Stimulated activated CD4-positive, alpha-beta T cell treated with anti-CD3 and anti-CD28 coated beads, TNF-alpha, amount 100 ng/mL, for 1 hour (primary cell): ENCODE results near the gene UBAP1.
"Not testable (repeated sequence)": the region's sequence is repeated elsewhere in the genome, so short reads cannot be mapped to it uniquely, and the experiment has no call there.

ENCODE experiments used
- DNase-seq, 3 donors: peaks; one replicate each; pipeline ENCODE4 v3.0.0-alpha.2; 2020; ENCODE audit warnings: low read depth in 3 of 3, low spot score in 1 of 3

The UBAP1 gene

DNA sequence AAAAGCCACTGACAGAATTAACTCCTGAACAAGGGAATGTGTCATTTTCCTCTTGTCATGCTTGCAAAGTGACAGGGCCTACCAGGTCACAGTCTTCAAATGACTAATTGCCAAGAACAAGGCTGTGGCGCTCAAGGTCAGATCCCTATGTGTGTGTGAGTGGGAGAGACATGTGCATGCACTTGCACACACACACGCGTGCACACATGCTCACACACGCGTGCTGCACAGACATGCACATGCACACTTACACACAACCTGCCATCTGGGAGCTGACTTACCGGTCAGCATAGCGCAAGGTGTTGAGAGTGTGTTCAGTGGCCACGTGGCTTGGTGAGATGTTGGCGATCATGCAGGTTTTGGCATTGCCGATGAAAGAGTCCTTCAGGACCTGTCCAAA is 80.5 kb downstream of the UBAP1 start:
- no peak for DNase-seq

GRCh38 chr9:34262971-34263370 is 84.1 kb downstream of the UBAP1 start:
- DNase-seq = no peak

- DNase-seq = no peak
Measured at GRCh38 chr9:34267660-34268059, 88.8 kb downstream of the UBAP1 start.

DNA sequence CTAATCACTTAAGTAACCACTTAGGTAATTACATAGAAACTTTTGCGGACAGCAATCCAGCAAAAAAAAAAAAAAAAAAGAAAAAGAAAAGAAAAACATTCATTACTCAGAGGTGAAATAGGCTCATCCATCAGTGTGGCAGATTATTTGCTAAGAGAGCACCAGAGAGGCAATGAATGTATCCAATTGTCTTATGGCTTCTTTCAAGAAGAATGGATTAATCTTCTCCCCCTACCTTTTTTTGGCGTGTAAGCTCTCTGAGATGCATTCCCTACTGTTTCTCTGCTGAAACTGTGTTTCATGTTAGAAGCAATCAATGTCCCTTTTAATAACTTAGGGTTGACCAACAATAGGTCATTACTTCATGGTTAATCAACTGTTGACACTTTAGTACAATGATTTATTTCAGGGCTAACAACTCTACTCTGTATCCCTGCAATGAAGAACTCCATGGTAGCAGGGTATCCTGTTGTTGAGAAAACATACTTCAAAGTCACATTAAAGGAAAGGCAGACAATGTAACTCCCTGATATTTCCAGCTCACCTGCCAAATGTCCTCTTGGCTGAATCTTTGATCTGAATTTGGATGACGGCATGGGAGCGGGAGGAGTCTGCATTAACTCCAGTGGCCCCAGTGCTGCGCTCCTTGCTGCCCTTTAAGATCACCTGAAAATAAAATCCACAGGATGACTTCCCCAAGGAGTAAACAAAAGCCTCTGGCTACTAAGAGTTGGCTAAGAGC is 92.6 kb downstream of the UBAP1 start:
- DNase-seq = no peak

- DNase-seq = no peak
Measured at GRCh38 chr9:34272101-34272541, 93.3 kb downstream of the UBAP1 start.

DNA sequence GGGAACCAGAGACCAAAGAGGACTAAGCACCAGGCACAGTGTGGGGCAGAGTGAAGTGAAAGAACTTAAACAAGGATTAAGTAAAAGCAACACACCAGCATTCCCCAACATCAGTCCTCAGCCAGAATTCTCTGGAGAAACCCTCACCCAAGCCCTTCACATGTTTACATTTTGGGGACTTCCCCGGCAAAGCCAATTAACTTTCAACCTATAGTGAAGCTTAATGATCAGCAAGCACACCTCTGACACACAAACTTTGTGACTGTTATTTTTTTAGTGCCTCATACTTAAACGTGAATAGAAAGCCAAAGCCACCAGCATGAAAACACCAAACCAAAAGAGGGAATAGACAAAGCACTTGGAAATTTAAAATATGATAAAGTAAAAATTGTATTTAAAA is 94.7 kb downstream of the UBAP1 start:
- DNase-seq = not testable (repeated sequence)

DNA sequence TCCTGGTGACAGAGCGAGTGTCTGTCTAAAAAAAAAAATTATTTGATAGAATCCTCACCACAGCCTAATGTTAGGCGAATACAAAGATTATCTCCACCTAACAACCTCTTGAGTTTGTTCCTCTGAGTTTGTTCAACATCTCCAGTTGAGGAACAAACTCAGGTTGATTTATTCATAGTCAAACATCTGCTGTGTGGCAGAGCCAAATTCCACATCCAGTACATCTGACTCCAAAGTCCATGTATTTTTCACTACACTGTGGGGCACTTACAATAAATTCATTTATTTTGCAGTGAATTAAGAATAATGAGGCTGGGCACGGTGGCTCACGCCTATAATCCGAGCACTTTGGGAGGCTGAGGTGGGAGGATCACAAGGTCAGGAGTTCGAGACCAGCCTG is 97.0 kb downstream of the UBAP1 start:
- DNase-seq = no peak

- DNase-seq = no peak
Measured at GRCh38 chr9:34276772-34277171, 97.9 kb downstream of the UBAP1 start.

- DNase-seq = no peak
Measured at GRCh38 chr9:34279411-34279810, 100.6 kb downstream of the UBAP1 start.

- no peak for DNase-seq
Measured at GRCh38 chr9:34282096-34282495, 103.3 kb downstream of the UBAP1 start.

DNA sequence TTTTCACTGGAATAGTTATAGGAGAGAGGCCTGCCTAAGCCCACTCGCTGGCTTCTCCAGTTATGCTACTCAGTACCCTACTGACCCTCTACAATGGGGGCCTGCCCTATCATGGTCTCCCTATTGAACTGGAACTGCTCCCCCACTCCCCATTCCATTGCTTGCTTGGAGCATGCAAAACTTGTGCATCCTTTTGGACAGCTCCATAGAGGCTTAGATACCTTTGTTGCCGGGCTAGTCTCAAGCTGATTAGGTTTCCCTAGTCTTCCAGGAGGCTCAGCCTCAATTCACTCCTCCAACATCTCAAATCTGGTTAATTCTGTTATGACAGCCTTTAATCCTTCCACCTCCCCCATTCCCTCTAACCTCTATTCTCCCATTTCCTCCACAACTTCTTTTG is 110.3 kb downstream of the UBAP1 start:
- no peak for DNase-seq

GRCh38 chr9:34291023-34291422 is 112.2 kb downstream of the UBAP1 start:
- no peak for DNase-seq

GRCh38 chr9:34291423-34291822 is 112.6 kb downstream of the UBAP1 start:
- DNase-seq = no peak

DNA sequence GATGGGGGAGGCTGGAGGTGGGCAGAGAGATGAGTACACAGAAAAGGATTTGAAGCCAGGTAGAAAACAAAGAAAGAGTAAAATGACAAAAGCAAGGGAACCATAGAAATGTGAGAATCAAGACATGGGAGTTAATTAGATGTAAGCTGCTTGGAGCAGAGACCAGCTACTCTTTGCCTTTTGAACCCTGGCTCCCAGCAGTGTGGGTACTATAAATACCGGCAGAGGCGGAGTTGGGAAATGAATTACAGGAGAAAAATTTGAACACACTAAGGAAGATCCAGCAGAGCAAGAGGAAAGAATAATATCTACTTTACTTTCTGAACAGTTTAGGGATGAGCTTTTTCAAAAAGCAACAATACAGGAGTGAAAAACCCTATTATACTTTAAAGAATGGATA is 113.7 kb downstream of the UBAP1 start:
- no peak for DNase-seq

DNA sequence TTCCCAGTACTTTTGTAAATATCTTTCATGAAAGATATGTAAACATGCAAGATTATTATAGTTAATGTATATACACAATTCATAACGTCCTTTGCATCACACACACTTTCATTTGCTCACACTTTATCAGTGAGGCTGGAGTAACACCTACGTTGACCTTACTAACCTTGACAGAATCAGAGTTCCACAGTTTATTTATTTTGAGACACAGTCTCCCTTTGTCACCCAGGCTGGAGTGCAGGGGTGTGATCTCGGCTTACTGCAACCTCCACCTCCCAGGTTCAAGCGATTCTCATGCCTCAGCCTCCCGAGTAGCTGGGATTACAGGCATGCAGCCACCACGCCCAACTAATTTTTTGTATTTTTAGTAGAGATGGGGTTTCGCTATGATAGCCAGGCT is 122.2 kb downstream of the UBAP1 start:
- DNase-seq = not testable (repeated sequence)
